NOMO-1 (cell line): ENCODE results near the gene BMAL1.

Source experiments
- DNase-seq, 2 experiments: peaks; one replicate each; lab custom pipeline; 2025; ENCODE audit not compliant: unreplicated experiment in 2 of 2; lab: John Stamatoyannopoulos, UW

The BMAL1 gene

GRCh38 chr11:13290221-13290980, 12.8 kb downstream of the BMAL1 start:
- DNase-seq, result no peak

- no peak for DNase-seq
Measured at GRCh38 chr11:13291361-13291760, 13.8 kb downstream of the BMAL1 start.

GRCh38 chr11:13291800-13292199, 14.2 kb downstream of the BMAL1 start:
- no peak for DNase-seq

- no peak for DNase-seq
Measured at GRCh38 chr11:13292970-13293369, 15.4 kb downstream of the BMAL1 start.

GRCh38 chr11:13294178-13294577, 16.6 kb downstream of the BMAL1 start:
- no peak for DNase-seq

- no peak for DNase-seq
Measured at GRCh38 chr11:13294771-13295579, 17.4 kb downstream of the BMAL1 start.

GRCh38 chr11:13297308-13297916, 19.8 kb downstream of the BMAL1 start:
- DNase-seq, result no peak

- DNase-seq, result peak; percentile 79 to 86
Measured at GRCh38 chr11:13297917-13298356, 20.3 kb downstream of the BMAL1 start.

GRCh38 chr11:13298765-13299164, 21.2 kb downstream of the BMAL1 start:
- DNase-seq, result no peak

GRCh38 chr11:13301522-13301921, 23.9 kb downstream of the BMAL1 start:
- no peak for DNase-seq

GRCh38 chr11:13302420-13302958, 24.9 kb downstream of the BMAL1 start:
- no peak for DNase-seq

GRCh38 chr11:13303668-13304649, 26.4 kb downstream of the BMAL1 start:
- DNase-seq, result peak; percentile 72 to 78

GRCh38 chr11:13304655-13305335, 27.2 kb downstream of the BMAL1 start:
- DNase-seq, result no peak

GRCh38 chr11:13308704-13309103, 31.1 kb downstream of the BMAL1 start:
- DNase-seq, result no peak

- no peak for DNase-seq
Measured at GRCh38 chr11:13309156-13309555, 31.6 kb downstream of the BMAL1 start.

- DNase-seq, result no peak
Measured at GRCh38 chr11:13310443-13310842, 32.9 kb downstream of the BMAL1 start.

- no peak for DNase-seq
Measured at GRCh38 chr11:13311570-13311969, 34.0 kb downstream of the BMAL1 start.

GRCh38 chr11:13313005-13313819, 35.6 kb downstream of the BMAL1 start:
- no peak for DNase-seq
